GM12875 (cell line): ENCODE results near the gene ANKMY1.

Experiments used
- H3K4me3 ChIP-seq: one replicate; pipeline ENCODE4 v1.5.1; 2011; ENCODE audit warnings: low read depth, low read length, control low read depth
- TF ChIP-seq, protein P1 (sequence below): IDR thresholded peaks from 2 replicates; pipeline ENCODE4 v1.5.1; 2011; ENCODE audit warnings: low read depth, mild to moderate bottlenecking, control low read depth, inconsistent platforms, low read length, moderate library complexity, borderline replicate concordance; ENCODE audit not compliant: insufficient read depth

ANKMY1 gene

DNA sequence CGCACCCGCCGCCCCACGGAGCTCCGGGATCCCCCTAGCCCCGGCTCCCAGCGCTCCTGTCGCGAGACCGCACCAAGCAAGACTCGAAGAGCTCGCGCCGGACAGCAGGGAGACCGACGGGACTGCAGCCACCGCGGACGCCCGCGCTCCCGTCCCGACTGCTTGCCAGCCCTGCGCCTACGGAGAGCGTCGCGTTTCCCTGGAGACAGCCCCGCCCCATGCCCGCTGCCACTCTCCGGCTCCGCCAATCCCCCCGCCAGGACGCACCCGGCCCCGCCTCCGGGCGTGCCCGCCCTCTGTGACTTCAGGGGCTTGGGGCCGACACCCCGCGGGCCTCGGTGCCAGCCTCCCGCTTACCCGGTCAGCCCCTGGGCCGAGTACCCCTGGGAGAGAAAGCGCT is at the start of gene ANKMY1:
Gene ANKMY1 (minus strand): TSS at position 181 of the 400 bp plus-strand sequence. CDS start 653 bp downstream, outside the sequence.
- TF ChIP-seq, protein P1, sequence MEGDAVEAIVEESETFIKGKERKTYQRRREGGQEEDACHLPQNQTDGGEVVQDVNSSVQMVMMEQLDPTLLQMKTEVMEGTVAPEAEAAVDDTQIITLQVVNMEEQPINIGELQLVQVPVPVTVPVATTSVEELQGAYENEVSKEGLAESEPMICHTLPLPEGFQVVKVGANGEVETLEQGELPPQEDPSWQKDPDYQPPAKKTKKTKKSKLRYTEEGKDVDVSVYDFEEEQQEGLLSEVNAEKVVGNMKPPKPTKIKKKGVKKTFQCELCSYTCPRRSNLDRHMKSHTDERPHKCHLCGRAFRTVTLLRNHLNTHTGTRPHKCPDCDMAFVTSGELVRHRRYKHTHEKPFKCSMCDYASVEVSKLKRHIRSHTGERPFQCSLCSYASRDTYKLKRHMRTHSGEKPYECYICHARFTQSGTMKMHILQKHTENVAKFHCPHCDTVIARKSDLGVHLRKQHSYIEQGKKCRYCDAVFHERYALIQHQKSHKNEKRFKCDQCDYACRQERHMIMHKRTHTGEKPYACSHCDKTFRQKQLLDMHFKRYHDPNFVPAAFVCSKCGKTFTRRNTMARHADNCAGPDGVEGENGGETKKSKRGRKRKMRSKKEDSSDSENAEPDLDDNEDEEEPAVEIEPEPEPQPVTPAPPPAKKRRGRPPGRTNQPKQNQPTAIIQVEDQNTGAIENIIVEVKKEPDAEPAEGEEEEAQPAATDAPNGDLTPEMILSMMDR = no peak
- no peak within 1 kb of the TSS for H3K4me3 ChIP-seq

GRCh38 chr2:240605867-240606743 is 48.3 kb upstream of the ANKMY1 start:
- no peak overlapping the region for H3K4me3 ChIP-seq
- TF ChIP-seq, protein P1 = no peak

GRCh38 chr2:240604939-240605716 is 47.3 kb upstream of the ANKMY1 start:
- TF ChIP-seq, protein P1 = no peak

GRCh38 chr2:240604291-240604938 is 46.6 kb upstream of the ANKMY1 start:
- no peak overlapping the region for H3K4me3 ChIP-seq
- TF ChIP-seq, protein P1 = peak; percentile 77

More at GRCh38 chr2:240604939-240605716, 47.3 kb upstream of the ANKMY1 start:
- H3K4me3 ChIP-seq = no peak overlapping the region

DNA sequence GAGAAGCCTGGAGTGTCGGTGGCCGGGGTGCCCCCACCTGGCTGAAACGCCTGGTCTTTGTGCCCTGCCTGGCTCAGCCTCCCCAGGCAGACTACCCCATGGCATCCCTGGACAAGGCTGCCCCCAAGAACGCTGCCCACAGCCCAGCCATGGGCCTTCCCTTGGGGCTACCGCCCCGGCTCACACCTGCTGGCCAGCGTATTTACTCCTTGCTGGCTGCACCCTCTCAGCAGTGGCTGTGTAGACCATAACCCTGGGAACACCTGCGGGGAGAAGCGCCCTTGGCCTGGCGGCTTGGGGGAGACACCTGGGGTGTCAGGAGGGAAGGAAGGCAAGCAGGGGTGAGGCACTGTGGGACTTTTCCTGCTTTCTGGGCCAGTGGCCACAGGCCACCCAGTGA is 46.1 kb upstream of the ANKMY1 start:
- no peak overlapping the region for H3K4me3 ChIP-seq
- TF ChIP-seq, protein P1 = no peak

DNA sequence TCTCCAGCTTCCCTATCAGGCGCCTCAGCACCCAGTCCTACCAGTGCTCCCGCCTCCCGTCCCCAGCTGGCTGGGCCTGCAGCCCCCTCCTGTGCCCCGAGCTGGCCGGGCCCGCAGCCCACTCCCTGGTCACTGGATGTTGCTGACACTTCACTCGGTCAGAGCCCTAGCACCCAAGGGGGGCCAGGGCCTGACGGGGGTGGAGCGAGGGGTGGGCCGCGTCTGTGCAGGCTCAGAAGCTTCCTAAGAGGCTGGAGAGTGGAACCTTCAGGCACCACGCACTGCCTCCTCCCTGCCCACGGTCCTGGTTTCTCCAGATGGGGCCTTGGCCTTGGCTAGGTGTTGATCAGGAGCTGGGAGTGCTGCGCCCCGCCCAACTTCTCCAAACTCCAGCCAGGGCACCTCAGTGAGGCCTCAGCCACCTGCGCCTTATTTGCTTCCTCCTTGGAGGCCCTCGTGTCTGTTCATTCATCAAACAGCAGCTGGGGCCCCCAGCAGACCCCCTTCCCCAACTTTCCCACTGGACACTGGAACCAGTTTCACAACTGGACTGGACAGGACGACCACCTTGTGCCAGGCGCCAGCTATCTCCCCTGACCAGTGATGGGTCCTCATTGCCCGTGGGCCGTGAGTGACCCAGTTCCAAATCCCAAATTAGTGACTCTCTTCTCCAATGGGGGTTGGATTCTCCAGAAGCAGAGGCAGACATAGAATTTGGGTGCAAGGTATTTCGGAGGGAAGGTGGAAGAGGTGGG is 45.5 kb upstream of the ANKMY1 start:
- no peak overlapping the region for H3K4me3 ChIP-seq

More for the DNA sequence above, 45.5 kb upstream of the ANKMY1 start:
- TF ChIP-seq, protein P1 = no peak
